ENCODE measurements around the gene PPP1R12C.

- TF ChIP-seq, protein P1, sequence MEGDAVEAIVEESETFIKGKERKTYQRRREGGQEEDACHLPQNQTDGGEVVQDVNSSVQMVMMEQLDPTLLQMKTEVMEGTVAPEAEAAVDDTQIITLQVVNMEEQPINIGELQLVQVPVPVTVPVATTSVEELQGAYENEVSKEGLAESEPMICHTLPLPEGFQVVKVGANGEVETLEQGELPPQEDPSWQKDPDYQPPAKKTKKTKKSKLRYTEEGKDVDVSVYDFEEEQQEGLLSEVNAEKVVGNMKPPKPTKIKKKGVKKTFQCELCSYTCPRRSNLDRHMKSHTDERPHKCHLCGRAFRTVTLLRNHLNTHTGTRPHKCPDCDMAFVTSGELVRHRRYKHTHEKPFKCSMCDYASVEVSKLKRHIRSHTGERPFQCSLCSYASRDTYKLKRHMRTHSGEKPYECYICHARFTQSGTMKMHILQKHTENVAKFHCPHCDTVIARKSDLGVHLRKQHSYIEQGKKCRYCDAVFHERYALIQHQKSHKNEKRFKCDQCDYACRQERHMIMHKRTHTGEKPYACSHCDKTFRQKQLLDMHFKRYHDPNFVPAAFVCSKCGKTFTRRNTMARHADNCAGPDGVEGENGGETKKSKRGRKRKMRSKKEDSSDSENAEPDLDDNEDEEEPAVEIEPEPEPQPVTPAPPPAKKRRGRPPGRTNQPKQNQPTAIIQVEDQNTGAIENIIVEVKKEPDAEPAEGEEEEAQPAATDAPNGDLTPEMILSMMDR (IDR thresholded peaks at IDR 0.05): no peak
- no peak for TF ChIP-seq EP300 (IDR thresholded peaks at IDR 0.05)
Observed at GRCh38 chr19:55095260-55096060, 22.0 kb downstream of the PPP1R12C start.
